H1 (cell line): ENCODE measurements around the gene GHRH.

Experiments used
- ASH2L ChIP-seq: fragments of 200-600, 300-600 bp; sonication (generic); IDR thresholded peaks from one replicate; pipeline ENCODE4 v1.7.1; 2017; ENCODE audit warnings: low read length
- BCL11A ChIP-seq, 2 experiments: IDR thresholded peaks; one replicate each; pipeline ENCODE4 v1.6.1; 2011; ENCODE audit warnings: low read depth in 2 of 2, low read length in 2 of 2, mild to moderate bottlenecking in 2 of 2
- BRCA1 ChIP-seq: IDR thresholded peaks from 2 replicates; pipeline ENCODE4 v1.6.1; 2012; ENCODE audit warnings: low read depth, low read length, improper control_type of control experiment
- CTCF ChIP-seq, 3 experiments: IDR thresholded peaks; 1 replicate in 2 of 3; 2 replicates in 1 of 3; pipeline versions ENCODE4 v1.5.1 to v1.6.1; 2011; ENCODE audit warnings: low read length in 3 of 3, mild to moderate bottlenecking in 3 of 3, inconsistent platforms in 2 of 3, low read depth in 1 of 3, moderate library complexity in 1 of 3; ENCODE audit not compliant: insufficient read depth in 1 of 3; ENCODE audit errors: control extremely low read depth in 1 of 3
- HDAC2 ChIP-seq, 2 experiments: fragments of 300-600 bp in 1 of 2; sonication (generic) in 1 of 2; IDR thresholded peaks; 2 replicates each; pipeline ENCODE4 v1.6.1; 2011 to 2012; ENCODE audit warnings: low read depth in 2 of 2, low read length in 2 of 2, mild to moderate bottlenecking in 2 of 2, moderate library complexity in 2 of 2, borderline replicate concordance in 1 of 2, inconsistent platforms in 1 of 2
- JUND ChIP-seq: IDR thresholded peaks from 2 replicates; pipeline ENCODE4 v1.6.1; 2011; ENCODE audit warnings: mild to moderate bottlenecking, improper control_type of control experiment, low read length
- POLR2A ChIP-seq, 2 experiments: IDR thresholded peaks; 1 replicate in 1 of 2; 2 replicates in 1 of 2; pipeline ENCODE4 v1.6.1; 2011; ENCODE audit warnings: low read depth in 2 of 2, low read length in 2 of 2, mild to moderate bottlenecking in 2 of 2; ENCODE audit errors: control extremely low read depth in 1 of 2
- POLR2AphosphoS5 ChIP-seq: IDR thresholded peaks from 2 replicates; pipeline ENCODE4 v1.6.1; 2011; ENCODE audit warnings: low read depth, low read length
- POU5F1 ChIP-seq: IDR thresholded peaks from 2 replicates; pipeline ENCODE4 v1.6.1; 2011; ENCODE audit warnings: low read depth, mild to moderate bottlenecking, low read length, moderate library complexity
- SP1 ChIP-seq: IDR thresholded peaks from 2 replicates; pipeline ENCODE4 v1.6.1; 2011; ENCODE audit warnings: low read depth, low read length
- TCF12 ChIP-seq: IDR thresholded peaks from 2 replicates; pipeline ENCODE4 v1.6.1; 2011; ENCODE audit warnings: low read depth, mild to moderate bottlenecking, low read length
- USF2 ChIP-seq: IDR thresholded peaks from 2 replicates; pipeline ENCODE4 v1.6.1; 2011; ENCODE audit warnings: low read length, improper control_type of control experiment
- ZNF274 ChIP-seq: IDR thresholded peaks from 2 replicates; pipeline ENCODE4 v1.7.0; 2012; ENCODE audit warnings: low read length, borderline replicate concordance; ENCODE audit errors: extremely low read depth

DNA sequence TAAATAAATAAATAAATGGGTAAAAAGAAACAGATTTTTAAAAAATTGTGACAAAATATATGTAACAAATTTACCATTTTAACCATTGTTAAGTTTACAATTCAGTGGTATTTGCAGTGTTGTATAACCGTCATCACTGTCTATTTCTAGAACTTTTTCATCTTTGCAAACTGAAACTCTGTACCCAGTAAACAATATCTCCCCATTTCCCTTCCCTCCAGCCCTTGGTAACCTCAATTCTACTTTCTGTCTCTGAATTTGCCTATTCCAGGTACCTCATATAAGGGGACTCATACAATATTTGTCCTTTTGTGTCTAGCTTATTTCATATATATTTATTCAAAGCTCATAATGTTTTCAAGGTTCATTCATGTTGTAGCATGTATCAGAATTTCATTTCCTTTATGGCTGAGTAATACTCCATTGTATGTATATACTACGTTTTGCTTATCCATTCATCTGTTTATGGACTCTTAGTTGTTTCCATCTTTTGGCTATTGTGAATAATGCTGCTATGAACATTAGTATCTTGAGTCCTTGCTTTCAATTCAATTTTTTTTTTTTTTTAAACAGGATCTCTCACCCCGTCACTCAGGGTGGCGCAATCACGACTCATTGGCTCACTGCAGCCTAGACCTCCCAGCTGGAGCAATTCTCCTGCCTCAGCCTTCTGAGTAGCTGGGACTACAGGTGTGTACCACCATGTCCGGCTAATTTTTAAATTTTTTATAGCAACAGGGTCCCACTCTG is 36.8 kb upstream of the GHRH start:
- TF ChIP-seq HDAC2 (IDR thresholded peaks at IDR 0.05; ENCODE audit: borderline replicate concordance in 1 of 2, low read depth in 2 of 2, low read length in 2 of 2) (no peak), BCL11A (IDR thresholded peaks at IDR 0.05; ENCODE audit: low read depth in 2 of 2, low read length in 2 of 2) (no peak), ZNF274 (no peak), CTCF (IDR thresholded peaks at IDR 0.05; ENCODE audit: control extremely low read depth in 1 of 3, insufficient read depth in 1 of 3, low read depth in 1 of 3, low read length in 3 of 3) (no peak), POLR2AphosphoS5 (no peak), TCF12 (no peak), SP1 (no peak), BRCA1 (no peak), ASH2L (no peak), USF2 (no peak), POLR2A (IDR thresholded peaks at IDR 0.05; ENCODE audit: control extremely low read depth in 1 of 2, low read depth in 2 of 2, low read length in 2 of 2) (no peak), POU5F1 (no peak), JUND (no peak)
